A549 treated with CpdA at 1 μM for 4 hours (cell line): ENCODE measurements around the gene LRPAP1. TPM values are rescaled to one million over a fixed set of nuclear protein-coding genes. Genes with fewer than 3 reads are reported as not detected.

Source experiments
- total RNA-seq: library from RNA; stranded (reverse); fragments of 200-300 nt; extraction: Qiagen RNA extraction; gene quantifications from 5 replicates; pipeline ENCODE4 v1.2.3, GENCODE V29; 2022; ENCODE audit warnings: low read depth

Gene LRPAP1
- total RNA-seq = 102 to 136 TPM (median 128 TPM) in 5 replicates

GRCh38 chr4:3531879-3532750 lies at the start of gene LRPAP1:
Gene LRPAP1 (minus strand): TSS chr4:3532422. CDS start chr4:3532412, 10 bp downstream.

GRCh38 chr4:3462790-3463415 lies 69.3 kb downstream of the LRPAP1 start, which contains the start of gene DOK7:
Gene DOK7 (plus strand): TSS chr4:3463306. CDS start chr4:3463376, 70 bp downstream.

Other genes starting within 250 kb of the LRPAP1 start
- gene RGS12, start 239.4 kb downstream of the LRPAP1 start, total RNA-seq = 8.3 to 10.4 TPM (median 9.6 TPM) in 5 replicates
- 0.09 to 0.55 TPM (median 0.16 TPM) in 5 replicates for gene HGFAC, start 90.5 kb downstream of the LRPAP1 start, total RNA-seq
- gene DOK7, start 69.1 kb downstream of the LRPAP1 start, total RNA-seq = 0.16 to 0.90 TPM (median 0.42 TPM) in 5 replicates
- gene ADRA2C, start 234.0 kb upstream of the LRPAP1 start, total RNA-seq = 5.3 to 11.7 TPM (median 10.4 TPM) in 5 replicates